ENCODE data around the gene MIER1.
A peak's percentile ranks its signal among the peaks of the same experiment; 100 is the strongest.

Gene MIER1

DNA sequence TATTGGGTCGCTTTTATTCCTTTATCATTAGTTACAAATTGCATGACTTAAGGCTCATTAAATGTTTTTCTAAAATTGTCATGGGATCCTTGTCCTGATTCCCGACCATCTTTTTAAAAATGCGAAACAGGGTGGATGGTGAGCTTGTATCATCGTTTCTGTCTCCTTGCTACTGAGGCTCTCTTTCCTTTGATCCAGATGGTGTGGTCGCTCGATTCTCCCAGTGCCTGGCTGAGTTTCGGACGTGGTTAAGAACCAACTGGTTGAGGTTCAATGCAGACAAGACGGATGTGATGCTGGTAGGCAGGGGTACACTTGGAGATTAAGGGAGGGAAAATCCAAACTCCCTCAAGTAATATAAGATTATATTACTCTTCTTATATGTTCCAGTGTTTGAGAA, 1.2 kb downstream of the MIER1 start:
- peak overlapping the region; percentile 90 for H3K4me2 ChIP-seq (ENCODE audit: low read length)
- H3K79me2 ChIP-seq (ENCODE audit: control insufficient read depth, insufficient read depth, low read length, poor library complexity), result peaks cover 11% of the 10 kb centered on the region
- H2AFZ ChIP-seq (ENCODE audit: insufficient read depth, low read length, poor library complexity), result no peak overlapping the region
- no peak overlapping the region for H2BK120ac ChIP-seq (ENCODE audit: insufficient read depth, low read length, poor library complexity)
- no peak overlapping the region for H2AK5ac ChIP-seq (ENCODE audit: low read length)
- H3K9me3 ChIP-seq (ENCODE audit: insufficient read depth, low read depth, low read length), result no peaks in the 10 kb centered on the region
- peaks cover 0 to 4% of the 10 kb centered on the region in 2 experiments for H3K4me1 ChIP-seq (ENCODE audit: control insufficient read depth in 1 of 2, insufficient read depth in 2 of 2, low read length in 2 of 2)
- no CpG with 5 or more reads among the region's 9 CpGs for WGBS (ENCODE audit: extremely low coverage, insufficient coverage, insufficient read length)
- peaks cover 17% of the 10 kb centered on the region for H3K79me1 ChIP-seq (ENCODE audit: low read length)
- peak overlapping the region; percentile 81 for H3K27ac ChIP-seq (ENCODE audit: low read depth, low read length)
- H3K4ac ChIP-seq (ENCODE audit: low read depth, low read length), result peak overlapping the region; percentile 1
- DNase-seq, result no peak
- H3K36me3 ChIP-seq (ENCODE audit: control insufficient read depth in 1 of 2, insufficient read depth in 2 of 2, low read length in 2 of 2), result no peaks in the 10 kb centered on the region
- H3K9ac ChIP-seq (ENCODE audit: low read length), result peak overlapping the region; percentile 70
- no peak overlapping the region for H2BK12ac ChIP-seq (ENCODE audit: low read length)
- no peaks in the 10 kb centered on the region for H3K27me3 ChIP-seq (ENCODE audit: insufficient read depth, low read length)
- peak overlapping the region; percentile 50 for H3K4me3 ChIP-seq (ENCODE audit: low read depth, low read length)
- H4K12ac ChIP-seq (ENCODE audit: low read depth, low read length), result no peak overlapping the region
- H2BK5ac ChIP-seq (ENCODE audit: low read depth, low read length, poor library complexity), result peak overlapping the region; percentile 54
- H3K14ac ChIP-seq (ENCODE audit: low read length), result no peak overlapping the region
- H3K18ac ChIP-seq (ENCODE audit: low read length), result no peak overlapping the region
- H4K8ac ChIP-seq (ENCODE audit: low read depth, low read length), result no peak overlapping the region
- H4K91ac ChIP-seq (ENCODE audit: low read depth, low read length), result no peak overlapping the region
- no peak overlapping the region for H3K23ac ChIP-seq (ENCODE audit: low read length)

GRCh38 chr1:66927528-66927927, 2.7 kb downstream of the MIER1 start:
- H3K4ac ChIP-seq (ENCODE audit: low read depth, low read length), result no peak overlapping the region
- no peak overlapping the region for H2BK5ac ChIP-seq (ENCODE audit: low read depth, low read length, poor library complexity)
- H2AK5ac ChIP-seq (ENCODE audit: low read length), result no peak overlapping the region
- H3K18ac ChIP-seq (ENCODE audit: low read length), result no peak overlapping the region
- no peak overlapping the region for H4K8ac ChIP-seq (ENCODE audit: low read depth, low read length)
- H3K79me2 ChIP-seq (ENCODE audit: control insufficient read depth, insufficient read depth, low read length, poor library complexity), result peaks cover 10% of the 10 kb centered on the region
- peaks cover 17% of the 10 kb centered on the region for H3K79me1 ChIP-seq (ENCODE audit: low read length)
- no peak overlapping the region for H4K91ac ChIP-seq (ENCODE audit: low read depth, low read length)
- H3K14ac ChIP-seq (ENCODE audit: low read length), result no peak overlapping the region
- DNase-seq, result no peak
- H4K12ac ChIP-seq (ENCODE audit: low read depth, low read length), result no peak overlapping the region
- H3K4me2 ChIP-seq (ENCODE audit: low read length), result no peak overlapping the region
- no peak overlapping the region for H2BK120ac ChIP-seq (ENCODE audit: insufficient read depth, low read length, poor library complexity)
- no peaks in the 10 kb centered on the region for H3K36me3 ChIP-seq (ENCODE audit: control insufficient read depth in 1 of 2, insufficient read depth in 2 of 2, low read length in 2 of 2)
- H2BK12ac ChIP-seq (ENCODE audit: low read length), result no peak overlapping the region
- H3K27ac ChIP-seq (ENCODE audit: low read depth, low read length), result no peak overlapping the region
- peaks cover 0 to 4% of the 10 kb centered on the region in 2 experiments for H3K4me1 ChIP-seq (ENCODE audit: control insufficient read depth in 1 of 2, insufficient read depth in 2 of 2, low read length in 2 of 2)
- H3K27me3 ChIP-seq (ENCODE audit: insufficient read depth, low read length), result no peaks in the 10 kb centered on the region
- no peaks in the 10 kb centered on the region for H3K9me3 ChIP-seq (ENCODE audit: insufficient read depth, low read depth, low read length)
- H3K4me3 ChIP-seq (ENCODE audit: low read depth, low read length), result no peak overlapping the region
- no peak overlapping the region for H3K9ac ChIP-seq (ENCODE audit: low read length)
- no peak overlapping the region for H3K23ac ChIP-seq (ENCODE audit: low read length)
- no peak overlapping the region for H2AFZ ChIP-seq (ENCODE audit: insufficient read depth, low read length, poor library complexity)

DNA sequence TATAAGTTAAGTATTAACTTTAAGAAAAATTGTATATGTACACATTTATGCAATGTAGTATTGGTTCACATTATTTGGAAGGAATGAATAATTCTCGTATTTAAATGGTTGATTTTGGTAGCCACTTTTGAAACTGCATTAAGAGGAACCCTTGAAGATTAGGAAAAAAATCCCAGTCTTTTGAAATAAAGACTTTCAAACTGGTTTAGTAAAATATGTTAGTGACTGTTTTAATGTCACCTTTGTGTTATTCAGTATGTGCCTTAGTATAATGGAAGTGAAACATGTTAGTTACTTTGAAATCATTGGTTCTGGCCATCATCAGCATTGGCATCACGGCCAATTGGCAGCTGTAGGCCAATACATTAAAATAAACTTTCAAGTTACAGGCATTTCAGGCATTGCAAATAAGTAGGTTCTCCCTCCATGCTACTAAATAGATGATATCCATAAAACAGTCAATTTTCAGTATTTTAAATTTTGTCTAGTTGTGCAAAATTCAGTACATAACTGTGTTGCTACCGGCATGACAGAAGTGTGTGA, 4.4 kb downstream of the MIER1 start:
- Histone ChIP-seq H2BK12ac (ENCODE audit: low read length) (no peak overlapping the region), H3K9ac (ENCODE audit: low read length) (no peak overlapping the region), H4K12ac (ENCODE audit: low read depth, low read length) (no peak overlapping the region), H3K27ac (ENCODE audit: low read depth, low read length) (no peak overlapping the region), H3K36me3 (ENCODE audit: control insufficient read depth in 1 of 2, insufficient read depth in 2 of 2, low read length in 2 of 2) (no peaks in the 10 kb centered on the region), H3K4me2 (ENCODE audit: low read length) (peak overlapping the region; percentile 65), H3K4me1 (ENCODE audit: control insufficient read depth in 1 of 2, insufficient read depth in 2 of 2, low read length in 2 of 2) (no peaks in the 10 kb centered on the region), H3K79me1 (ENCODE audit: low read length) (peaks cover 17% of the 10 kb centered on the region), H4K8ac (ENCODE audit: low read depth, low read length) (no peak overlapping the region), H3K18ac (ENCODE audit: low read length) (no peak overlapping the region), H2AFZ (ENCODE audit: insufficient read depth, low read length, poor library complexity) (no peak overlapping the region), H2BK5ac (ENCODE audit: low read depth, low read length, poor library complexity) (no peak overlapping the region), H4K91ac (ENCODE audit: low read depth, low read length) (no peak overlapping the region), H3K9me3 (ENCODE audit: insufficient read depth, low read depth, low read length) (no peaks in the 10 kb centered on the region), H2BK120ac (ENCODE audit: insufficient read depth, low read length, poor library complexity) (no peak overlapping the region), H3K4ac (ENCODE audit: low read depth, low read length) (no peak overlapping the region), H3K14ac (ENCODE audit: low read length) (no peak overlapping the region), H2AK5ac (ENCODE audit: low read length) (no peak overlapping the region), H3K79me2 (ENCODE audit: control insufficient read depth, insufficient read depth, low read length, poor library complexity) (peaks cover 10% of the 10 kb centered on the region), H3K27me3 (ENCODE audit: insufficient read depth, low read length) (no peaks in the 10 kb centered on the region), H3K23ac (ENCODE audit: low read length) (no peak overlapping the region), H3K4me3 (ENCODE audit: low read depth, low read length) (no peak overlapping the region)
- no CpG with 5 or more reads among the region's 3 CpGs for WGBS (ENCODE audit: extremely low coverage, insufficient coverage, insufficient read length)
- no peak for DNase-seq

- no CpG with 5 or more reads among the region's 9 CpGs for WGBS (ENCODE audit: extremely low coverage, insufficient coverage, insufficient read length)
- Histone ChIP-seq H3K9me3 (ENCODE audit: insufficient read depth, low read depth, low read length) (no peaks in the 10 kb centered on the region), H4K12ac (ENCODE audit: low read depth, low read length) (no peak overlapping the region), H3K9ac (ENCODE audit: low read length) (peak overlapping the region; percentile 18), H2BK5ac (ENCODE audit: low read depth, low read length, poor library complexity) (no peak overlapping the region), H3K23ac (ENCODE audit: low read length) (no peak overlapping the region), H3K14ac (ENCODE audit: low read length) (no peak overlapping the region), H3K4me3 (ENCODE audit: low read depth, low read length) (no peak overlapping the region), H4K8ac (ENCODE audit: low read depth, low read length) (no peak overlapping the region), H3K27me3 (ENCODE audit: insufficient read depth, low read length) (no peaks in the 10 kb centered on the region), H3K27ac (ENCODE audit: low read depth, low read length) (no peak overlapping the region), H2BK120ac (ENCODE audit: insufficient read depth, low read length, poor library complexity) (no peak overlapping the region), H3K4ac (ENCODE audit: low read depth, low read length) (no peak overlapping the region), H3K4me1 (ENCODE audit: control insufficient read depth in 1 of 2, insufficient read depth in 2 of 2, low read length in 2 of 2) (no peaks in the 10 kb centered on the region), H2BK12ac (ENCODE audit: low read length) (no peak overlapping the region), H3K79me1 (ENCODE audit: low read length) (peaks cover 15% of the 10 kb centered on the region), H3K36me3 (ENCODE audit: control insufficient read depth in 1 of 2, insufficient read depth in 2 of 2, low read length in 2 of 2) (no peaks in the 10 kb centered on the region), H4K91ac (ENCODE audit: low read depth, low read length) (no peak overlapping the region), H3K4me2 (ENCODE audit: low read length) (peak overlapping the region; percentile 65), H2AK5ac (ENCODE audit: low read length) (no peak overlapping the region), H2AFZ (ENCODE audit: insufficient read depth, low read length, poor library complexity) (peak overlapping the region; percentile 62), H3K18ac (ENCODE audit: low read length) (no peak overlapping the region), H3K79me2 (ENCODE audit: control insufficient read depth, insufficient read depth, low read length, poor library complexity) (peaks cover 10% of the 10 kb centered on the region)
- no peak for DNase-seq
Measured at GRCh38 chr1:66929691-66929998, 4.9 kb downstream of the MIER1 start.

Data from trophoblast cell (in vitro differentiated cells and primary cell).